Hepatocyte (in vitro differentiated cells): ENCODE data around the gene KIAA2012. TPM values are rescaled to one million over a fixed set of nuclear protein-coding genes. Genes with fewer than 3 reads are reported as not detected.

ENCODE experiments used
- DNase-seq: peaks from one replicate; pipeline ENCODE4 v3.0.0-alpha.2; 2016; ENCODE audit warnings: low spot score
- H2AFZ ChIP-seq: fragments of 200-600 bp; sonication (generic); 2 replicates; pipeline ENCODE4 v1.6.0; 2016; ENCODE audit warnings: antibody characterized with exemption, mild to moderate bottlenecking
- H3K27ac ChIP-seq: fragments of 200-600 bp; sonication (generic); 2 replicates; pipeline ENCODE4 v1.5.1; 2016; ENCODE audit warnings: mild to moderate bottlenecking
- H3K27me3 ChIP-seq: fragments of 200-600 bp; sonication (generic); 2 replicates; pipeline ENCODE4 v1.6.1; 2016
- H3K36me3 ChIP-seq: fragments of 200-600 bp; sonication (generic); replicated peaks from 2 replicates; pipeline ENCODE4 v1.5.1; 2016; ENCODE audit warnings: low read depth; ENCODE audit not compliant: insufficient read depth
- H3K4me1 ChIP-seq: fragments of 200-600 bp; sonication (generic); 2 replicates; pipeline ENCODE4 v1.5.1; 2016; ENCODE audit warnings: mild to moderate bottlenecking, moderate library complexity; ENCODE audit not compliant: insufficient read depth
- H3K4me2 ChIP-seq: fragments of 200-600 bp; sonication (generic); 2 replicates; pipeline ENCODE4 v1.6.0; 2016
- H3K4me3 ChIP-seq: fragments of 200-600 bp; sonication (generic); 2 replicates; pipeline ENCODE4 v1.5.1; 2016; ENCODE audit warnings: mild to moderate bottlenecking
- H3K79me2 ChIP-seq: fragments of 200-600 bp; sonication (generic); 2 replicates; pipeline ENCODE4 v1.6.0; 2017; ENCODE audit warnings: mild to moderate bottlenecking
- H3K9me2 ChIP-seq: fragments of 200-600 bp; sonication (generic); replicated peaks from 2 replicates; pipeline ENCODE4 v1.6.0; 2017; ENCODE audit warnings: mild to moderate bottlenecking; ENCODE audit not compliant: insufficient read depth
- H3K9me3 ChIP-seq: fragments of 200-600 bp; sonication (generic); 2 replicates; pipeline ENCODE4 v1.5.1; 2016; ENCODE audit warnings: low read depth, mild to moderate bottlenecking
- H4K20me1 ChIP-seq: fragments of 200-600 bp; sonication (generic); 2 replicates; pipeline ENCODE4 v1.6.0; 2016; ENCODE audit warnings: mild to moderate bottlenecking; ENCODE audit not compliant: insufficient read depth, poor library complexity, severe bottlenecking
- CTCF ChIP-seq: fragments of 200-600 bp; sonication (generic); IDR thresholded peaks from 2 replicates; pipeline ENCODE4 v1.5.1; 2016; ENCODE audit warnings: antibody characterized with exemption, mild to moderate bottlenecking; ENCODE audit not compliant: poor library complexity
- EZH2 ChIP-seq: fragments of 200-600 bp; sonication (generic); IDR thresholded peaks from 2 replicates; pipeline ENCODE4 v1.6.1; 2016; ENCODE audit warnings: antibody characterized with exemption, mild to moderate bottlenecking, borderline replicate concordance
- EZH2phosphoT487 ChIP-seq: fragments of 200-600 bp; sonication (generic); IDR thresholded peaks from one replicate; pipeline ENCODE4 v1.6.1; 2018; ENCODE audit warnings: antibody characterized with exemption, mild to moderate bottlenecking, low read depth, moderate library complexity; ENCODE audit not compliant: unreplicated experiment, severe bottlenecking
- WGBS: methylation state at CpG from one replicate; pipeline ENCODE4 v1.1.6; 2016; ENCODE audit warnings: low lambda C conversion rate; ENCODE audit errors: missing lambda C conversion rate; 5-methylcytosine and 5-hydroxymethylcytosine counted together
- polyA plus RNA-seq: library from polyadenylated mRNA; unstranded; fragments of >200 nt; fragmentation: Nextera tagmentation; extraction: Ambion mirVana; gene quantifications from 2 replicates; pipeline ENCODE4 v1.2.1, GENCODE V29; 2016
- total RNA-seq: library from RNA; depleted of rRNA; stranded (reverse); fragments of >200 nt; gene quantifications from 2 replicates; pipeline ENCODE4 v1.2.3, GENCODE V29; 2014

KIAA2012 gene
- total and polyA plus RNA-seq, 2 experiments from 2014 or later, result 0.27 TPM; not detected in 1

- H3K79me2 ChIP-seq, result no peaks in the 10 kb centered on the region
- no peak overlapping the region for H3K27ac ChIP-seq
- no peak overlapping the region for H3K4me2 ChIP-seq
- TF ChIP-seq EZH2phosphoT487 (no peak), EZH2 (no peak), CTCF (no peak)
- H3K36me3 ChIP-seq, result no peaks in the 10 kb centered on the region
- H3K27me3 ChIP-seq, result no peaks in the 10 kb centered on the region
- H3K4me1 ChIP-seq, result peaks cover 5% of the 10 kb centered on the region
- 70% methylated on average over 2 of the region's 2 CpGs for WGBS
- H3K4me3 ChIP-seq, result no peak overlapping the region
- no peaks in the 10 kb centered on the region for H4K20me1 ChIP-seq
- H3K9me3 ChIP-seq, result no peaks in the 10 kb centered on the region
- H2AFZ ChIP-seq, result no peak overlapping the region
- no peaks in the 10 kb centered on the region for H3K9me2 ChIP-seq
- no peak for DNase-seq
These were observed 111.5 kb downstream of the KIAA2012 start for GRCh38 chr2:202184557-202184956.

GRCh38 chr2:202185156-202185555 is 112.1 kb downstream of the KIAA2012 start:
- 88% methylated on average over 6 of the region's 6 CpGs for WGBS
- H3K4me2 ChIP-seq, result no peak overlapping the region
- no peaks in the 10 kb centered on the region for H3K9me2 ChIP-seq
- DNase-seq, result no peak
- no peaks in the 10 kb centered on the region for H3K79me2 ChIP-seq
- TF ChIP-seq EZH2phosphoT487 (no peak), CTCF (no peak), EZH2 (no peak)
- no peak overlapping the region for H2AFZ ChIP-seq
- peaks cover 5% of the 10 kb centered on the region for H3K4me1 ChIP-seq
- no peak overlapping the region for H3K4me3 ChIP-seq
- H3K36me3 ChIP-seq, result no peaks in the 10 kb centered on the region
- H3K27ac ChIP-seq, result no peak overlapping the region
- no peaks in the 10 kb centered on the region for H4K20me1 ChIP-seq
- no peaks in the 10 kb centered on the region for H3K9me3 ChIP-seq
- H3K27me3 ChIP-seq, result no peaks in the 10 kb centered on the region

- Histone ChIP-seq H3K4me3 (no peak overlapping the region), H3K36me3 (no peaks in the 10 kb centered on the region), H3K4me1 (peaks cover 5% of the 10 kb centered on the region), H2AFZ (no peak overlapping the region), H3K27ac (no peak overlapping the region), H3K27me3 (no peaks in the 10 kb centered on the region), H3K4me2 (no peak overlapping the region), H3K9me3 (no peaks in the 10 kb centered on the region), H4K20me1 (no peaks in the 10 kb centered on the region), H3K9me2 (no peaks in the 10 kb centered on the region), H3K79me2 (no peaks in the 10 kb centered on the region)
- WGBS, result 93% methylated on average over 4 of the region's 4 CpGs
- DNase-seq, result no peak
- TF ChIP-seq EZH2, result no peak
- no peak for TF ChIP-seq CTCF
- no peak for TF ChIP-seq EZH2phosphoT487
These were observed 113.7 kb downstream of the KIAA2012 start for GRCh38 chr2:202186641-202187202.

GRCh38 chr2:202187570-202187969 is 114.5 kb downstream of the KIAA2012 start:
- Histone ChIP-seq H3K27me3 (no peaks in the 10 kb centered on the region), H3K9me3 (no peaks in the 10 kb centered on the region), H3K4me2 (no peak overlapping the region), H3K4me1 (peaks cover 5% of the 10 kb centered on the region), H3K27ac (no peak overlapping the region), H3K36me3 (no peaks in the 10 kb centered on the region), H3K4me3 (no peak overlapping the region), H3K79me2 (no peaks in the 10 kb centered on the region), H2AFZ (no peak overlapping the region), H3K9me2 (no peaks in the 10 kb centered on the region), H4K20me1 (no peaks in the 10 kb centered on the region)
- 83% methylated on average over 1 of the region's 1 CpG for WGBS
- TF ChIP-seq EZH2 (no peak), CTCF (no peak), EZH2phosphoT487 (no peak)
- DNase-seq, result no peak
